ENCODE data around the gene TNRC18. TPM values are rescaled to one million over a fixed set of nuclear protein-coding genes. Genes with fewer than 3 reads are reported as not detected.
"Not testable (repeated sequence)": the region's sequence is repeated elsewhere in the genome, so short reads cannot be mapped to it uniquely, and the experiment has no call there.

Gene TNRC18
- total RNA-seq, result 70.9 and 99.1 TPM in 2 replicates

- DNase-seq (ENCODE audit: extremely low read depth, low read depth, low spot score), result no peak
Observed at GRCh38 chr7:5423306-5423975, at the start of gene TNRC18. TNRC18 (minus strand) TSS chr7:5423834; CDS start chr7:5421246, 2,588 bp downstream.

- no peak for DNase-seq (ENCODE audit: extremely low read depth, low read depth, low spot score)
Observed at GRCh38 chr7:5472432-5473315, 49.0 kb upstream of the TNRC18 start.

- DNase-seq (ENCODE audit: extremely low read depth, low read depth, low spot score), result not testable (repeated sequence)
Observed at GRCh38 chr7:5471623-5472022, 48.0 kb upstream of the TNRC18 start.

- DNase-seq (ENCODE audit: extremely low read depth, low read depth, low spot score), result no peak
Observed at GRCh38 chr7:5470816-5471215, 47.2 kb upstream of the TNRC18 start.

GRCh38 chr7:5470167-5470532, 46.5 kb upstream of the TNRC18 start:
- no peak for DNase-seq (ENCODE audit: extremely low read depth, low read depth, low spot score)

GRCh38 chr7:5469375-5470166, 45.9 kb upstream of the TNRC18 start:
- no peak for DNase-seq (ENCODE audit: extremely low read depth, low read depth, low spot score)

- no peak for DNase-seq (ENCODE audit: extremely low read depth, low read depth, low spot score)
Observed at GRCh38 chr7:5467645-5468044, 44.0 kb upstream of the TNRC18 start.

GRCh38 chr7:5466551-5466950, 42.9 kb upstream of the TNRC18 start:
- DNase-seq (ENCODE audit: extremely low read depth, low read depth, low spot score), result no peak

GRCh38 chr7:5463031-5463430, 39.4 kb upstream of the TNRC18 start:
- no peak for DNase-seq (ENCODE audit: extremely low read depth, low read depth, low spot score)

- no peak for DNase-seq (ENCODE audit: extremely low read depth, low read depth, low spot score)
Observed at GRCh38 chr7:5462216-5462615, 38.6 kb upstream of the TNRC18 start.

- DNase-seq (ENCODE audit: extremely low read depth, low read depth, low spot score), result no peak
Observed at GRCh38 chr7:5458921-5459480, 35.4 kb upstream of the TNRC18 start.

GRCh38 chr7:5457245-5457735, 33.7 kb upstream of the TNRC18 start:
- DNase-seq (ENCODE audit: extremely low read depth, low read depth, low spot score), result no peak

- no peak for DNase-seq (ENCODE audit: extremely low read depth, low read depth, low spot score)
Observed at GRCh38 chr7:5456409-5456808, 32.8 kb upstream of the TNRC18 start.

- DNase-seq (ENCODE audit: extremely low read depth, low read depth, low spot score), result no peak
Observed at GRCh38 chr7:5455581-5456219, 32.1 kb upstream of the TNRC18 start.

- no peak for DNase-seq (ENCODE audit: extremely low read depth, low read depth, low spot score)
Observed at GRCh38 chr7:5455175-5455574, 31.5 kb upstream of the TNRC18 start.

- no peak for DNase-seq (ENCODE audit: extremely low read depth, low read depth, low spot score)
Observed at GRCh38 chr7:5454485-5454884, 30.9 kb upstream of the TNRC18 start.

- no peak for DNase-seq (ENCODE audit: extremely low read depth, low read depth, low spot score)
Observed at GRCh38 chr7:5453566-5454075, 30.0 kb upstream of the TNRC18 start.

- no peak for DNase-seq (ENCODE audit: extremely low read depth, low read depth, low spot score)
Observed at GRCh38 chr7:5452937-5453540, 29.4 kb upstream of the TNRC18 start.

GRCh38 chr7:5452470-5452899, 28.9 kb upstream of the TNRC18 start:
- no peak for DNase-seq (ENCODE audit: extremely low read depth, low read depth, low spot score)

GRCh38 chr7:5451391-5451790, 27.8 kb upstream of the TNRC18 start:
- no peak for DNase-seq (ENCODE audit: extremely low read depth, low read depth, low spot score)

Measured in glomerular endothelial cell (primary cell).